Neutrophil (primary cell): ENCODE results near the gene MBD3L2.
A peak's percentile ranks its signal among the peaks of the same experiment; 100 is the strongest.

Source experiments
- H3K27ac ChIP-seq: fragments of 200-600 bp; sonication (generic); 2 replicates; pipeline ENCODE4 v1.5.1; 2016; ENCODE audit warnings: mild to moderate bottlenecking, moderate library complexity
- H3K27me3 ChIP-seq: fragments of 200-600 bp; sonication (generic); 2 replicates; pipeline ENCODE4 v1.6.0; 2016; ENCODE audit warnings: mild to moderate bottlenecking
- H3K36me3 ChIP-seq: fragments of 200-600 bp; sonication (generic); 2 replicates; pipeline ENCODE4 v1.5.1; 2017
- H3K4me1 ChIP-seq, 2 experiments: fragments of 200-600 bp in 1 of 2; sonication (generic) in 1 of 2; 1 replicate in 1 of 2; 2 replicates in 1 of 2; pipeline versions ENCODE4 v1.5.1 to v1.6.1; 2013 to 2016; ENCODE audit warnings: low read depth in 1 of 2, low read length in 1 of 2, mild to moderate bottlenecking in 1 of 2, moderate library complexity in 1 of 2; ENCODE audit not compliant: control insufficient read depth in 1 of 2, insufficient read depth in 1 of 2
- H3K4me3 ChIP-seq, 2 experiments: fragments of 200-600 bp in 1 of 2; sonication (generic) in 1 of 2; 1 replicate in 1 of 2; 2 replicates in 1 of 2; pipeline ENCODE4 v1.5.1; 2013 to 2016; ENCODE audit warnings: low read depth in 1 of 2, low read length in 1 of 2, mild to moderate bottlenecking in 1 of 2, moderate library complexity in 1 of 2
- H3K9me3 ChIP-seq: fragments of 200-600 bp; sonication (generic); 2 replicates; pipeline ENCODE4 v1.5.1; 2016
- TF ChIP-seq, protein P1 (sequence below): fragments of 200-600 bp; sonication (generic); IDR thresholded peaks from 2 replicates; pipeline ENCODE4 v1.5.1; 2016; ENCODE audit warnings: antibody characterized with exemption

The MBD3L2 gene

DNA sequence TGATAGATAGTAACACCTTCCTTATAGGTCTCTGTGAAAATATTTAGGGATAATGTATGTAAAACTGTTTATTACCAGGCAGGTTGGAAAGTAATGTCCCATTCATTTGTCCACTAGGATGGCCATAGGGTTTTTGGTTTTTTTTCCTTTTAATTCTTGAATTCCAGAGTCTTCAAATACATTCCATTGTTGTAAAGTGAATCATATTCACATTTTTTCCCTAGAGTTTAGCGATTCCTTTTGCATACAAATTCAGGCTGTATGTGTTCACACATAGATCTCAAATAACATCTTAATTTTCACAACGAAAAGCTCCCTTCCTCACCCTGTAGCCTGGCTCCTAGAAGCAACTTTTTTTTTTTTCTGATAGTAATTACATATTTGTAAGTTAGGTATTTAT, 18.6 kb downstream of the MBD3L2 start:
- Histone ChIP-seq H3K27me3 (no peaks in the 10 kb centered on the region), H3K9me3 (no peaks in the 10 kb centered on the region), H3K36me3 (peaks cover 16% of the 10 kb centered on the region), H3K4me3 (no peak overlapping the region), H3K4me1 (peaks cover 10 to 20% of the 10 kb centered on the region in 2 experiments), H3K27ac (no peak overlapping the region)
- TF ChIP-seq, protein P1, sequence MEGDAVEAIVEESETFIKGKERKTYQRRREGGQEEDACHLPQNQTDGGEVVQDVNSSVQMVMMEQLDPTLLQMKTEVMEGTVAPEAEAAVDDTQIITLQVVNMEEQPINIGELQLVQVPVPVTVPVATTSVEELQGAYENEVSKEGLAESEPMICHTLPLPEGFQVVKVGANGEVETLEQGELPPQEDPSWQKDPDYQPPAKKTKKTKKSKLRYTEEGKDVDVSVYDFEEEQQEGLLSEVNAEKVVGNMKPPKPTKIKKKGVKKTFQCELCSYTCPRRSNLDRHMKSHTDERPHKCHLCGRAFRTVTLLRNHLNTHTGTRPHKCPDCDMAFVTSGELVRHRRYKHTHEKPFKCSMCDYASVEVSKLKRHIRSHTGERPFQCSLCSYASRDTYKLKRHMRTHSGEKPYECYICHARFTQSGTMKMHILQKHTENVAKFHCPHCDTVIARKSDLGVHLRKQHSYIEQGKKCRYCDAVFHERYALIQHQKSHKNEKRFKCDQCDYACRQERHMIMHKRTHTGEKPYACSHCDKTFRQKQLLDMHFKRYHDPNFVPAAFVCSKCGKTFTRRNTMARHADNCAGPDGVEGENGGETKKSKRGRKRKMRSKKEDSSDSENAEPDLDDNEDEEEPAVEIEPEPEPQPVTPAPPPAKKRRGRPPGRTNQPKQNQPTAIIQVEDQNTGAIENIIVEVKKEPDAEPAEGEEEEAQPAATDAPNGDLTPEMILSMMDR: no peak

DNA sequence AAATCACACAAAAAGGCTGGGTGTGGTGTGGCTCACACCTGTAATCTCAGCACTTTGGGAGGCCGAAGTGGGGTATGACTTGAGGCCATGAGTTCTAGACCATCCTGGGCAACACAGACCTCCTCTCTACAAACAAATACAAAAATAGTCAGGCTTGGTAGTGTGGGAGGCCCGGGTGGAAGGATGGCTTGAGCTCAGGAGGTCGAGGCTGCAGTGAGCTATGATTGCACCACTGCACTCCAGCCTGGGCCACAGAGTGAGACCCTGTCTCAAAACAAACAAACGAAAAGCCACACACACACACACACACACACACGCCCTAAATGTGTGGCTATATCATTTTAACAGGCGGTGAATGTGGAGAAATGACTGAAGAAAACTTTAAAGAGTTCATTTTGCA, 19.5 kb downstream of the MBD3L2 start:
- H3K27me3 ChIP-seq: no peaks in the 10 kb centered on the region
- TF ChIP-seq, protein P1: no peak
- peak overlapping the region; percentile 90 to 97 for H3K4me3 ChIP-seq
- H3K4me1 ChIP-seq: peaks cover 10 to 20% of the 10 kb centered on the region in 2 experiments
- peaks cover 25% of the 10 kb centered on the region for H3K36me3 ChIP-seq
- H3K9me3 ChIP-seq: no peaks in the 10 kb centered on the region
- peak overlapping the region; percentile 90 for H3K27ac ChIP-seq

DNA sequence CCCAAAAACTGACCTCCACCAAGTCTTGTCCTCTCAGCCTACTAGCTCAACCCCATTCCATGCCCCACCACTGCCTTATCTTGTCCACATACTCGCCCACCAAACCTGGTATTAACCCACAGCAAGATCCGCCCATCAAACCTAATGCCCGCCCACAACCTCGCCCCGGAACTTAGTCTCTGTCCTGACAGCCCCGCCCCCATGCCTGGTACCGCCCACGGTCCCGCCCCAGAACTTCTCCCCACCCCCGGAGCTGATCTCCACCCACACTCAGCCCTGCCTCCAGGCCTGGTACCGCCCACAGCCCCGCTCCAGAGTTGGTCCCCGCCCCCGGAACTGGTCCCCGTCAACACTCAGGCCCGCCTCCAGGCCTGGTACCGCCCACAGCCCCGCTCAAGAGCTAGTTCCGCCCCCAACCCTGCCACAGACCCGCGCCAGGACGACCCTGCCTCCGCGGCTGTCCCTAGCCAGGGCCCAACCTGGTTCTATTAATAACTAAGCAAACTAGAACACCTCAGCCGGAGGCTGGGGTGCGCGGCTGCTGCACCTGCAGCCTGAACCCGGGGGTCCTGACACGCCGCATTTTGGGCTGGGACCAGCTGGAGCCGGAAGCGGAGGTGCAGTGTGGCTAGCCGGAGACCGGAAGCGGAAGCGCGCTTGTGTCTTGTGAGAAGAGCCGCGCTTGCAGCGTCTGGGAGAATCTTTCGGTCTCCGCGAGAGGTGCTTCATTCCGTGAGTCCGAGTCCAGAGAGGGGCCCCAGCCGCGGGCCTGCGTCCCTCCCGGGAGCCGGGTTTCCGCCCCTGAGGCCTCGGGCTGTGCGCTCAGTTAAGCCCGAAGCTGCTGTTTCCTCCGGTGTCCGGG, 20.2 kb downstream of the MBD3L2 start, which contains the start of gene ZNF557:
Gene ZNF557 (plus strand): TSS at position 662 of the 862 bp plus-strand sequence. CDS start 5,372 bp downstream, outside the sequence.
- Histone ChIP-seq H3K27me3 (no peaks in the 10 kb centered on the region), H3K4me1 (peaks cover 10 to 20% of the 10 kb centered on the region in 2 experiments), H3K4me3 (peak within 1 kb of the TSS; percentile 90 to 97), H3K27ac (peak within 1 kb of the TSS; percentile 90), H3K9me3 (no peaks in the 10 kb centered on the region), H3K36me3 (peaks cover 32% of the 10 kb centered on the region)
- TF ChIP-seq, protein P1: peak; percentile 41

DNA sequence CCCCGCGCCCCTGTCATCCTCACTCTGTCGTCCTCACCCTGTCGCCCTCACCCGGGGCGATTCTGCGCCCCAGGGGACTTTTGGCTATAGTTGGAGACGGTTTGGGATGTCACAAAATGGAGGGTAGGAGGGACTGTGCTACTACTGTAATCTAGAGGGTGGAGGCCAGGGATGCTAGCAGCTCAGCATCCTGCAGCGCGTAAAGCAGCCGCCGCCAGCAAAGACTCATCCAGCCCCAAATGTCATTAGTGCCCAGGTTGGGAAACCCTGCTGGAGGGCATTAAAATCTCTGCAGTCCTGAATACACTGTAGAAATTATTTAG, 20.7 kb downstream of the MBD3L2 start:
- peaks cover 10 to 20% of the 10 kb centered on the region in 2 experiments for H3K4me1 ChIP-seq
- no peaks in the 10 kb centered on the region for H3K27me3 ChIP-seq
- TF ChIP-seq, protein P1: no peak
- H3K9me3 ChIP-seq: no peaks in the 10 kb centered on the region
- H3K4me3 ChIP-seq: peak overlapping the region; percentile 90 to 97
- H3K36me3 ChIP-seq: peaks cover 38% of the 10 kb centered on the region
- peak overlapping the region; percentile 90 for H3K27ac ChIP-seq

DNA sequence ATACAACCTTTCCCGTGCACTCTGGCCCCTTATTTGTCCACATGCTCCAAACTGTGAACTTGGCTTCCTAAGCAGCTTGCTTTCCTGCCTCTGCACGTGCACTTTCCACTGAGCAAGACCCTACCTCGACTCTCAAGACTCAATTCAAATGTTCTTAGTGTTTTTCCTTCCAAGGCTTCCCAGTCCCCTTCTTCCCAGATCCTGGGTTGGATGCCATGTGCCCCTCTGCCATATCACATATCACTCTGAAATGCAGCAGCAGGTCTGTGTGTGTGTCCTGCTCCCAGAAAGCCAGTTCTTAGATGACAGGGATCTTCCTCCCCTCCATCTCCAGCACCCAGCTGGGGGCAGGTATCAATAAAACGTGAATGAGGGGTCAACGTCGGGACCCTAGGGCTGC, 23.4 kb downstream of the MBD3L2 start:
- TF ChIP-seq, protein P1: no peak
- H3K27me3 ChIP-seq: no peaks in the 10 kb centered on the region
- peaks cover 4% of the 10 kb centered on the region for H3K9me3 ChIP-seq
- H3K4me3 ChIP-seq: no peak overlapping the region
- no peak overlapping the region for H3K27ac ChIP-seq
- peaks cover 10 to 20% of the 10 kb centered on the region in 2 experiments for H3K4me1 ChIP-seq
- H3K36me3 ChIP-seq: peaks cover 64% of the 10 kb centered on the region
